Stimulated activated naive CD8-positive, alpha-beta T cell treated with anti-CD3 and anti-CD28 coated beads, Interleukin-15, Interleukin-2, amounts not matched to agents 100 U/mL and 50 U/mL, for 24 hours (primary cell): ENCODE results near the gene ZNF132.
"Not testable (repeated sequence)": the region's sequence is repeated elsewhere in the genome, so short reads cannot be mapped to it uniquely, and the experiment has no call there.

Experiments used
- ATAC-seq: fragments of 150-1000 bp; cut with Tn5 transposase; one replicate; pipeline ENCODE4 v1.10.0; 2021
- DNase-seq: peaks from one replicate; pipeline ENCODE4 v3.0.0; 2021

ZNF132 gene

DNA sequence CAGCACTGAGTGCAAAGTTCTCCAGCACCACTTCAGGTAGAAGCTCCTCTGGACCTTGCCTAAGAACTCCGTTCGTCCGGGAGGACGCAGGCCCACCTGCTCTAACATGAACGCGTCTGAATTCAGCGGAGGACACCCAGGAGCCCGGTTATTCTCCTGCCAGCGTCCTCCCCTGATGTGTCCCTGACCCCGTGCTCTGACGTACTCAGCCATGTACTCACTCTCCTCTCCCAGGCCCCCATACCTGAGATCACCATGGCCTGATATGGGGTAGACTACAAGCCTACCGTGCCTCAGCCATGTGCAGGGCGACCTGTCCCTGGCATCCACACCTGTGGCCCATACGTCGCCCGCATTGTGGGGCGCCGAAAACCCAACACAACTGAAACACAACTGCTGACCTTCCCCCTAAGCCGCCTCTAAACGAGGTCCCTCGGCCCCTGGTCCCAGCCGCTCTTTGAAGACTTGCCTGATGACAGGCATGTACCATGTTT, 32.2 kb downstream of the ZNF132 start:
- ATAC-seq, result peak; percentile 15
- peak; percentile 26 for DNase-seq

DNA sequence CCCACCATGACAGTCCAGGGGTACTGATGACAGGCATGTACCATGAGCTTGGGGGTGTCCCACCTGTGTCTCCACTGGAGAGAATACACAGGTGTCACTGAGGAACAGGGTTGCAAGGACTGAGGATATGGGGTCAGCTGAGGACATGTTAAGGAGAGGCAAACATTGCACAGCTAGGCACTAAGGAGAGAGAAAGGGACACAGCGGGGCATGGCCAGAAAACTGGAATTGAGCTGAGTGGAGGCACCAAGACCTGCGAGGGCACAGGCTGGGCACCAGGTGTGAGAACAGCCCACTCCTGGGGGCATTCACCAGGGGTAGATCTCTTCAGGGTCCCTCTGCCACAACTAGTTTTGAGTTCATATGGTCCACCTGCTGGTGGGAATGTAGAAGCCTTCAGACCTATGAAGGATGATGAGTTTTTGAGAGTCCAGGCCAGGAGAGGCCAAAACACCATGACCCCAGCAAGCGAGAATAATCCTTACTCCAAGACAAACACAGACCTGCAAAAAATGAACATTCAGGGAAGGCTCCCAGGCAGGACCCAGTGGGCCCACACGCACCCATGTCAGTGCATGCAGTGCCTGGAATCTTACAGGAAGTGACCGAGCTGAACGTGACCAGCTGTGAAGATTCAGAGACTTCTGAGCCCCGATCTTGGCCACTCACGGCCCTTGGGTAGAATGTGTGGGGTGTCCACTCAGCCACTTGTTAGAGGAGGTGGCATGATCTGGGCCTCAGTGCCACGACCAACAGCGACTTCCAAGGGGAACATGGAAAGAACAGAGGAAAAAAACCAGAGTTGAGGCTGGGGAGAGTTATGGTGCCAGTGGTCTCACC, 32.9 kb downstream of the ZNF132 start:
- no peak for DNase-seq
- no peak for ATAC-seq

DNA sequence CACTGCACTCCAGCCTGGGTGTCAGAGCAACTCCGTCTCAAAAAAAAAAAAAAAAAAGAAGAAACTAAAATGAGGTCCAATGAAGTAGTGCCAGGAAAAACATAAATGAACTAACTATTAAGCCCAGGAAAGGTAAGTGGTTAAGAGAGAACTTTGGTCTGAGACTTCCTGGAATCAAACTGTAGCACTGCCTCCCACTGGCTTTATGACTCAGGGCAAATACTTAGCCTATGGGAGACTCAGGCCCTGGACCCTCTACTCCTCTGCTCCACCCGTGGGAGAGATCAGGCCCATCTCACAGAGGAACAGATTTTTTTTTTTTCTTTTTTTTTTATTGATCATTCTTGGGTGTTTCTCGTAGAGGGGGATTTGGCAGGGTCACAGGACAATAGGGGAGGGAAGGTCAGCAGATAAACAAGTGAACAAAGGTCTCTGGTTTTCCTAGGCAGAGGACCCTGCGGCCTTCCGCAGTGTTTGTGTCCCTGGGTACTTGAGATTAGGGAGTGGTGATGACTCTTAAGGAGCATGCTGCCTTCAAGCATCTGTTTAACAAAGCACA, 36.0 kb downstream of the ZNF132 start:
- DNase-seq, ATAC-seq: not testable (repeated sequence)

DNA sequence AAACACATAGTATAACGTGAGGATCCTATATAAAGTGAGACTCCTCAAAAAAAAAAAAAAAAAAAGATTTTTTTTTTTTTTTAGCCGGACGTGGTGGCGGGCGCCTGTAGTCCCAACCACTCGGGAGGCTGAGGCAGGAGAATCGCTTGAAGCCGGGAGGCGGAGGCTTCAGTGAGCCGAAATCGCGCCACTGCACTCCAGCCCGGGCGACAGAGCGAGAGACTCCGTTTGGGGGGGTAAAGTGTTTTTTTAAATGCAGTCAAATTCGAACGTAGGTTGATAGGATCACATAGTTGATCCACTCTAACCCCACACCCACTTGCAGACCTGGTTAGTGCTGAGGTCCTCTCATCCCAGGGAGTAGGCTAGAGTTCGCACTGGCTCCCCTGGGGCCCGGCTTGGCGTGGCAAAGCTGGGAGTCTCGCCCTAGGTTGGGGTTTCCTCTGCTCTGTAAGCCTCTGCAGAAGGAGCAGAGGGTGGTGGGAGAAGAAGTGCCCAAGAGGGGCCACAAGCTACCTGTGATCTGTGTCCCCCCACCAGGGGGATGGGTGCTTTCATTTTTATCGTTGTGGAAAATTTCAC, 38.0 kb downstream of the ZNF132 start:
- DNase-seq, result no peak
- no peak for ATAC-seq

DNA sequence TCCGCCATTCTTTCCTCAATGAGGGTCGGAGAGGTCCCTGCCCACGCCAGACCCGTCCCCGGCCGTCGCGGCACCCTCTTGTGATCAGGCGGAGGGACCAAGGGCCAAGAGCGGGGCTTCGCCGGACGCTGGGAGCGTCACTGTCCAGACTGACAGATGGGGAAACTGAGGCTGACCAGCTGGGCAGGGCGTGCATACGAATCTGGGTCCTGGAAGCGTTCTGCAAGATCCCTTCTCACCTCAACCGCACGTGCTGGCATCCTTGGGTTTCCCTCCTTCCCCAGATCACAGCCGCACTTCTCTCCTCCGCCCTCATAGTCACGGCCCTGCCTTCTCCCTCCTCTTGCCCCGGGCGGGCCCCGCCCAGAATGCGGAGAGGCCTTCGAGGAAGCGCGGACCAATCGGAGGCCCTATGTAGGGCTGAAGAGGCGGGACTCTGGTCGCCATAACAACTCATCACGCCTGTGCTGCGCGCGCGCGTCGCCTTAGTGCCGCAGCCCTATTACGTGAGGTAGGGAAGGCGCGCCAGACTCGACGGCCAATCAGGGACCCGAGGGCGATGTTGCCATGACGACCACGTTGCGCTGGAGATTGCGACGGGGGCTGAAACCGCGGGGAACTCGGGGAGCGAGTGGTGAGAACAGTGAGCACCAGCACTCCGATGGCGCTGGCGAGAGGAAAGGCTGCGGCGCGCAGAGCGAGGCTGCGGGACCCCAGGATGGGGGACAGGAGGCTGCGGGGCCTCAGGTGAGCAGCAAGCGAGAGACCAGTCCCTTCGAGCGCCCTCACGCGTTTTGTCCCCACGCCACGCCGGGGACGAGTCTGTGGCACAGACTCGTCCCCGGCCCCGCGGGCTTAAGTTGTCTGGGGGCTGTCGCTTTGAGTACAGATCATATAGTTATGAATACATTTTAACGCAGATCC, 38.8 kb downstream of the ZNF132 start:
- ATAC-seq, result peak; percentile 96
- DNase-seq, result peak; percentile 99

DNA sequence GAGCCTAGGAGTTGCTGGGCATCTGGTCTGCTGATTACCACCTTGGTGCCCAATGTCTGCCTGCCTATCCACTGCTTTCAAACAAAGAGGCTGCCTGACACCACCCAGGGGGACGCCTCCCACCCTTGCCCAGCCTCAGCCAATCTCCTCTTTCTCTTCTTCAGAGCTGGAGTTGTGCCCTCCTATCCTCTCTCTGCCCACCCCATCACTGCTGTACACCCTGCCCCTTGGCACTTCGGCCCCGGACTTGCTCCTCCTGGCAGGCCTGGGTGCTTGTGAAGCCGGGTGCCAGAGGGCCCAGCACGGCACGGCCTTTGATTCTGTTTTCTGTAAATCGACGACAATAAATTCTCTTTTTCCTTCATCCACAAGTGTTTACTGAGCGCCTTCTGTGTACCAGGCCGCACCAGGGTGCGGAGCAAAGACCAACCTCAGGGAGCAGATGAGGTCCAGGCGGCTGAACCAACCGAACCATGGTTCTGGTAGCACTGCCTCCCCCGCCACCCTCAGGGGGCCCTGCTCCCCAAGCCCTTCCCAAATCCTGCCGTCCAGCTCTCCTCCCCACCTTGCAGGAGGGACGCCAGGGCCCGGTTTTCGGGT, 39.5 kb downstream of the ZNF132 start:
- ATAC-seq (no peak), DNase-seq (no peak)

DNA sequence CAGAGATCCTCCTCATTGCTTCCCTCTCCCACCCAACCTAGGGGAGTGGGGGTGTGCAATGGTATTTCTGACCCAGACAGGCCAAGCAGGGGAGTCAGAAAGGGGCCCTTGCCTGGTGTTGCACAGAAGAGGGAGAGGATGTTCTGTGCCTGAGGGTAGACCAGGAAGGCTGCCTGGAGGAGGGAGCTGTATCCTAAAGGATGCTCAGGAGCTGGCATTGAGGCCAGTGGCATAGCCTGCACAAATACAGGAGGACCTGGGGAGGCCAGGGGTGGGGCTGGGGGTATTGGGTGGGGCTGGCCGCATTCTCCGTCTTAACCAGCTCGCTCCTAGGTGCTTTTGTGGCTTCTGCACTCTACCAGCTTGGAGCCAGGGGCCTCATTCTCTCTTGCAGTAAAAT, 40.0 kb downstream of the ZNF132 start:
- no peak for DNase-seq
- no peak for ATAC-seq

DNA sequence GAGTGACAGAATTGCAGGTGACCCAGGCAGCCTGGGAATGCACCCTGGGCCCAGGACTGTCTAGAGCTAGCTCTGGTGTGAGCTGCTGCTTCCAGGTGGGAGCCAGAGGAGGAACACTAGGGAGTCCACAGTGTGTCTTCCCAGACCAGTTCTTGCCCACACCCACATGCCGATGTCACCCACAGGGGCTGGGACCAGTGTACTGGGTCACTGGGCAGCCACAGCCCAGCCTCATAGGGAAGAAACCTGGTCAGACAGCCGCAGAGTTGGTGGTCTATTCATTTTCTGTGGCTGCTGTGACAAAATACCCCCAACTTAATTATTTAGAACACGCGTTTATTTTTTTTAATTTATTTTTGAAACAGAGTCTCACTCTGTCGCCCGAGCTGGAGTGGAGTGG, 41.4 kb downstream of the ZNF132 start:
- no peak for DNase-seq
- no peak for ATAC-seq

DNA sequence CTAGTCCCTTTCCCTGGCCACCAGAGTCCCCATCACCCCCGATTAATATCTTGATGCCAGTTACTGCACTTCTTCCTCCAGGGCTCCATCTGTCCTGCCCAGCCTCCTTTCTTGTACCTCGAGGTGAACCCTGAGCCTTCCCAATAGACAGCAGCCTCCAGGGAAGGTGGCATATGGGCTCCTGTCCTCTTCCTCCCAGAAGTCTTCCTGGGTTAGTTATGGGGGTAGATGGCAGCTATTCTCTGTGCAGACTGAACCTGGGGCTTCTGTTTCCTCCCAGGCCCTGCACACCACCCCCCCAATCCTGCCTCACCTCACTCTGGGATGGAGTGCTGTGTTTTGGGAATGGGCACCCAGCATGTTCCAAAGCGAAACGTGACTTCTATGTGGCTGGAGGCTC, 41.9 kb downstream of the ZNF132 start:
- no peak for DNase-seq
- ATAC-seq, result no peak

DNA sequence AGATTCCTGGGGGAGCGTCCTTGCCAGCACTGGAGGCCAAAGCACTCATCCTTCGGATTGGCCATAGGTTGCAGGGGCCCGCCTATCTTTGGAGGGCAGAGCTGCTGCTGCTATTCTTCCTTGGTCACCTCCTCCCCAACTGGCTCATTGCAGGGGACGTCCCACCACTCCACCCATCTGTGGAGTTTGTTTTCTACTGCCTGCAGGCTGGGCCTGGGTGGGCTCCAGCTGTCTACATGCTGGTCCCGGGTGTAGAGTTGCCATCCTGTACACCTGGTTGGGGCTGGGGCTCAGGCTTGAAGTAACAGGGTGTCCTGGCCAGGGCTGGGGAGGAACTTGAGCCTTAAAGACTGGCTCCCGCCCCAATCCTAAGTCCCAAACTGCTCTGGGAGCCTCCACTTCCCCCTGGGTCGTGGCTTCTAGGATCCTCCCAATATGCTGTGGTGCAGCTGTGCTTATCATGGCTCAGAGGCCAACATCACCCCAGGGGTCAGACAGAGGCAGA, 42.4 kb downstream of the ZNF132 start:
- DNase-seq, result no peak
- ATAC-seq, result no peak

DNA sequence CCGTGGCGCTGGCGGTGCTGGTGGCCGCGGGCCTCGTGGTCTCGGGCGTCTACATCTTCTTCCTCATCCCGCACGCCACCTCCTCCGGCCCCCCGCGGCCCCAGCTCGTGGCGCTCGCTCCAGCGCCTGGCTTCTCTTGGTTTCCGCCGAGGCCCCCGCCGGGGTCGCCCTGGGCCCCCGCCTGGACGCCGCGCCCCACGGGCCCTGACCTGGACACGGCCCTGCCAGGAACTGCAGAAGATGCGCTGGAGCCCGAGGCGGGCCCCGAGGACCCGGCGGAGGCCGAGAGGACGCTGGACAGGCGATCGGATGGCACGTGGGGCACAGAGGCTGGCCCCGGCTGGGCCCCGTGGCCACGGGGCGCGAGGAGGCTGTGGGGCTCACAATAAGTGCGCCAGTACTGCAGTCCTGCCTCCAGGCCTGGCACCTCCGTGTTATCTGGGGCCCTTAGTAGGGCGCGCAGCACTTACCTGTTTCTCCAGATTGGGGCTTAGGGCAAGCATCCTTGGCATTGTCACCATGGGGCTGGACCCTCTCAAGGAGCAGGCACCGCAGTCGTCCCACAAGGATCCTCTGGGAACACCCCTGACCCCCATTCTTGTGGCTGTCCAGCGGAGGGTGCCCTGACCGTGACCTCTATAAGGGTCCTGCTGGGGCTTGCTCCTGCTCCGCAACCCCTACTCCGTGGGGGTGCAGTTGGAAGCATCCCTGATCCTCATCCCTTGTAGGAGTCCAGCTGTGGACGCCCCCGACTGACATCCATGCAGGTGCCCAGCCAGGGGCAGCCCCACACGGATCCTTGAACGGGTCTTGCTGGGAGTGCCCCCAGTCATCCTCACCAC, 43.0 kb downstream of the ZNF132 start:
- ATAC-seq (no peak), DNase-seq (no peak)

DNA sequence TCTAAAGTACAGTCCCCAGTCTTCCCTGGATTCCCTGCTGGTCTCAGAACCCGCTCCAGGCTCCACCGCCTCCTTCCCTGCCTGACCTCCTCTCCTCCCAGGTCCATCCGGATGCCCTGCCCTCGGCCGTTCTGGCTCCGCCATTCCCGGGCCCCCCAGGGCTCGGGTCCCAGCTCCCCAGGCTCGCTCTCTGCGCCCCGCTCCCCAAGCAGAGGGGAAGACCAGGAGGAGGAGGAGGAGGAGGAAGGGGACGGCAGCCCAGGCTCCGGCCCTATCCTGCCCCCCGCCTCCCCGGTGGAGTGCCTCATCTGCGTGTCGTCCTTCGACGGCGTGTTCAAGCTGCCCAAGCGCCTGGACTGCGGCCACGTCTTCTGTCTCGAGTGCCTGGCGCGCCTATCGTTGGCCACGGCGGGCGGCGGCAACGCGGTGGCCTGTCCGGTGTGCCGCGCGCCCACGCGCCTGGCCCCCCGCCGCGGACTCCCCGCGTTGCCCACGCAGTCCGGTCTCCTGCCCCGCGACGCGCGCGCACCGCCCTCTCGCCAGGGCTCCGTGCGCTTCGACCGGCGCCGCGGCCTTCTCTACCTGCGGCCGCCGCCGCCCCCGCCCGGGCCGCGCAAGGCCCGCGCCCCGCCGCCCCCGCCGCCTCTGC, 43.9 kb downstream of the ZNF132 start:
- ATAC-seq, result no peak
- DNase-seq, result no peak

DNA sequence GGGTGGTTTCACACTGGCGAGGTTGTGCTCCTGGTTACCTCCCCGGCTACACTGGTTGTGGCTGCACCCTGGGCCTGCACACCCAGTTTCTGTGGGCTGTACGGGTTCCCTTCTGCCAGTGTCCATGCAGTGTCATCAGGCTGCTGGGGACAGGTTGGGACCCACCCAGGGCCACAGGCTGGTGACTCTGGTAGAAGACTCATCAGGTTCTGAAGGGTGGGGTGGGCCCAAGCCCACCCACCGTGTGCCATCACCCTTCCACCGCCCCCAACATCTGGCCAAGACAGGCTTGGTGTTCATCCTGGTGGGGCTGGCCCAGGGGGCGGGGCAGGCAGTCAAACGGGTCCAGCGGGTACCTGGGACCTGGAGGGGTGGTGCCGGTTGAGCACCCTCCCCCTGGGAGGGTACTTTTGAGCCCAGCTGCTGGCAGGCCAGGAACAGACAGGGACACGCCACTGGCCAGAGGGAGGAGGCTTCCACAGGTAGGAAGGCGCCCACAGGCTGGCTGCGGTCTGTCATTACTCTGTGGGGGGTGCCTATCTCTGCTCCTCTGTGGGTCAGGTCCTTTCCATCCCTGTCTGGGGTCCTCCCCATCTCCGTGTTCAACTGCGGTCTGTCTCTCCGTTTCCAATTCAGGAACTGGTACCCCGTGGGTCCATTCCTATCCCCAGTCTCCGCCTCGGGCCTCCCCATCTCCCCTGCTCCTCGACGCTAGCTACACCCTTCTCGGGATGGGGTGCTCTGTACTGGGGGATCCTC, 44.6 kb downstream of the ZNF132 start, which contains the start of gene RNF225:
Gene RNF225 (plus strand): TSS at position 437 of the 759 bp plus-strand sequence. CDS start 434 bp downstream, outside the sequence.
- ATAC-seq, result peak; percentile 44

DNA sequence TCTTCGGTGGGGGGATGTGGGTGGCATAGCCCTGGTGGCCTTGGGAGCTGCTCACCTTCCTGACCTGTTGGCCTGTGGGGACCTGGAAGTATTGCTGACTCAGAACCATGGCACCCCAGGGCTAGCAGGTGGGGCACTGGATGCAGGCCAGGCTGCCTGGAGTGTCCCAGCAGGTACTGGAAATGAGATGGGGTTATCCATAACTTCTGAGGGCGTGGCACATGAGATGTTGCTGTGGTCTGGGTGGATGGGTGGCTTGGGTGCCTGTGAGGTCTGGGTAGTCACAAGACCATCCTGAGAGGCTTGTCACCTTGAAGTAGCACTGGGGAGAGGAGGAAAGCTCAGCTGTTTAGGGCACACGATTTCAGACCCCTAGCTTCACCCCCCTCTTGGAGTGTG, 45.1 kb downstream of the ZNF132 start:
- ATAC-seq, result peak; percentile 2
- no peak for DNase-seq

More for the DNA sequence above, 44.6 kb downstream of the ZNF132 start, which contains the start of gene RNF225:
- no peak for DNase-seq

DNA sequence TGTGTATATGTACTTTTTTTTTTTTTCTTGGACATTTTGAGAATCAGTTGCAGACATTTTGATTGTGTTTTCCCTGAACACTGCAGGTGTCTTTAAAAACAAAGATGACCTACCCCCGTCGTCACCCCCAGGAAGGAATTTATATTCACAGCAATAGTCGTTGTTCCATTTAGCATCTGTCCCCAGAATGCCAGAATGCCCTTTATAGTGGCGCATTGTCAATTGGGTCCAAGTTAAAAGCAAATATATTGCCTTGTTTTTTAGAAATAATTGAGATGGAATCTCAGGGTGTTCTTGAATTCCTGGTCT, 46.3 kb downstream of the ZNF132 start:
- DNase-seq, result no peak
- no peak for ATAC-seq

DNA sequence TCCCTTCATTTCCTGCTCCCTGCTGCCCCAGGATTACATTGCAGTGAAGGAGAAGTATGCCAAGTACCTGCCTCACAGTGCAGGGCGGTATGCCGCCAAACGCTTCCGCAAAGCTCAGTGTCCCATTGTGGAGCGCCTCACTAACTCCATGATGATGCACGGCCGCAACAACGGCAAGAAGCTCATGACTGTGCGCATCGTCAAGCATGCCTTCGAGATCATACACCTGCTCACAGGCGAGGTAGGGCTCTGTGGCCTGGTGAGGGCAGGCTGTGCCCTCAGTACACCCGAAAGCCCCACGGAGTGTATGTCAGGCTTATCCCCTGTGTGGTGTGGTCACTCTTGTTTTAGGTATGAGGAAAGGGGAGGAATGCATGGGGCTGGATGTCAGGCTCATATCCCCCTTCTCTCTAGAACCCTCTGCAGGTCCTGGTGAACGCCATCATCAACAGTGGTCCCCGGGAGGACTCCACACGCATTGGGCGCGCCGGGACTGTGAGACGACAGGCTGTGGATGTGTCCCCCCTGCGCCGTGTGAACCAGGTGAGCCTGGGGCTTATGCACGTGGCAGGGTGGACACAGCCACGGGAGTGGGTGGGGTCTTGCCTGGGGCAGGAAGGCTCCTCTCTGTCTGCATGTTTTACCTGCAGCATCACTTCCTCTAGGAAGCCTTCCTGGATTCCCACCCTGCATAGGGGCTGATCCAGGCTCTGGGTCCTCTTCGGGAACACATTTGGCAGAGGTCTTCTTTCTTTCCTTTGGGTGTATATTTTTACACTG, 46.8 kb downstream of the ZNF132 start:
- no peak for DNase-seq
- no peak for ATAC-seq

DNA sequence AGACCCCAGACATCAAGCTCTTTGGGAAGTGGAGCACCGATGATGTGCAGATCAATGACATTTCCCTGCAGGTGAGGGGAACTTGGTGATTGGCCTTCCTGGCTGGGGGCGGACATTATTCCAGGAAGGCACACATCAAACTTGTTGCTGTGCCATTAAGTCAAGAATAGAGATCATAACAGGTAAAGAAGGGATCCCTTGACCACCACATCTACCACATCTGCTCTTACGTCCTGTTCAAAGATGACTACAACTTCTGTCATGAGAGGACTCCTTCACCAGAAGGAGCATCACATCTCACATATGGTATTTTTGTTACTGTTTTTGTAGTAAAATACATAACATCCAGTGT, 51.8 kb downstream of the ZNF132 start:
- DNase-seq, result no peak
- ATAC-seq, result no peak

DNA sequence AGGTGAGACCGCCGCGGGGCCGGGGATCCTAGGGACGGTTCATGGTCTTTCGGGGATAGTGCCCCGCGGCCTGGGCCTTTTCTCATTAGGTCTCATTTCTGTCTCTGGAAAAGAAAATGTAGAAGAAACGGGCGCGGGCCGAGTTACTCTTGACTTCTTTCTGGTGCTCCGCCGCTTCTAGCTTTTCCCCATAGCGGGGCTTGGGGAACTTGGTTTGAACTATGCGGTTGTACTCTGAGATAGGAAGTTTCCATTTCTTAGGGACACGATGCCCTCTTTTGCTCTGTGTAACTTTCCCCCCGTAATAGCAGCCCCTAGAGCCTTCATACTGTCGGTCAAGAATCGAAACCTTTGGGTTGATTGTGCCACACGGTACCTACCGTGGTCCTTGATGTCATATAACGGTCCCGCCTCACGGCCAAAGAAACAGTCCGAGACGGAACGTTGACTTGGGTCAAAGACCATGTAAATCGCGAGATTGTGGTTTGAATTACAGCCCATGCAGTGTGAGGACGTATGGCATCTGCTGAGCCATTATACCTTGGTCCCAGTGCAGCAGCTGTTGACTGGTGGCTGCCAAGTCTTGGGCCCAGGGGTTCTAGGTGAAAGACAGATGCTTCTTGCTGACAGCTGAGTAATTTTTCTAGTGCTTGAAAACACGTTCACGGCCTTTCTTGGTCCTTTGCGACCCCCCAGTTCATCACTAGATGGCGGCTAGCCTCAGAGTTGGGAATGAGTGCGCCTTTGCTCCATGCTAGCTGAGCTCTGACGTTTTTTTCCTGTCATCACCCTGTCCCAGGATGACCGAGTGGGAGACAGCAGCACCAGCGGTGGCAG, 52.4 kb downstream of the ZNF132 start:
- ATAC-seq, result no peak
- DNase-seq, result no peak
